ENCODE data around the gene AP1AR.

DNA sequence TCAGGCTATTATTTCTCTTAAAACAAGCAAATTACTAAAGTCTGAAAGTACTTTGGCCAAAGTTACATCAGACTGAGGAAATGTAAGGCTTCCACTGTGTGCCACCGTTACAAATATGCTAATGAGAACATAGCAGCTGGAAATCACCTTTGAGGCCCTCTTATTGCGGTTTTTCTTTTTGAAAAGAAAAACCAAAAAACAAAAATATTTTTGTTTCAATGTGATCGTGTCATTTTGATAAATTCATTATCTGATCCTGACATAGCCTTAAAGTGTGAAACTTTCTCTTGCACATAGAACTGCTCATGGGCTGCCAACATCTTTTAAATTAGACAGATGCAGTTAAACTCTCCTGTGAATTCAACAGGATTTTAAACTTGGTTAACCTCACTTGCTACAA lies 56.9 kb downstream of the AP1AR start:
- TF ChIP-seq JUN (IDR thresholded peaks at IDR 0.05) = no peak
- TF ChIP-seq RAD21 (conservative IDR thresholded peaks at IDR 0.05 in 1 of 2, IDR thresholded peaks at IDR 0.05 in 1 of 2) = no peak
- TF ChIP-seq CEBPB (IDR thresholded peaks at IDR 0.05) = no peak
- TF ChIP-seq, protein P1, sequence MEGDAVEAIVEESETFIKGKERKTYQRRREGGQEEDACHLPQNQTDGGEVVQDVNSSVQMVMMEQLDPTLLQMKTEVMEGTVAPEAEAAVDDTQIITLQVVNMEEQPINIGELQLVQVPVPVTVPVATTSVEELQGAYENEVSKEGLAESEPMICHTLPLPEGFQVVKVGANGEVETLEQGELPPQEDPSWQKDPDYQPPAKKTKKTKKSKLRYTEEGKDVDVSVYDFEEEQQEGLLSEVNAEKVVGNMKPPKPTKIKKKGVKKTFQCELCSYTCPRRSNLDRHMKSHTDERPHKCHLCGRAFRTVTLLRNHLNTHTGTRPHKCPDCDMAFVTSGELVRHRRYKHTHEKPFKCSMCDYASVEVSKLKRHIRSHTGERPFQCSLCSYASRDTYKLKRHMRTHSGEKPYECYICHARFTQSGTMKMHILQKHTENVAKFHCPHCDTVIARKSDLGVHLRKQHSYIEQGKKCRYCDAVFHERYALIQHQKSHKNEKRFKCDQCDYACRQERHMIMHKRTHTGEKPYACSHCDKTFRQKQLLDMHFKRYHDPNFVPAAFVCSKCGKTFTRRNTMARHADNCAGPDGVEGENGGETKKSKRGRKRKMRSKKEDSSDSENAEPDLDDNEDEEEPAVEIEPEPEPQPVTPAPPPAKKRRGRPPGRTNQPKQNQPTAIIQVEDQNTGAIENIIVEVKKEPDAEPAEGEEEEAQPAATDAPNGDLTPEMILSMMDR (IDR thresholded peaks at IDR 0.05) = no peak
- TF ChIP-seq, protein P2, sequence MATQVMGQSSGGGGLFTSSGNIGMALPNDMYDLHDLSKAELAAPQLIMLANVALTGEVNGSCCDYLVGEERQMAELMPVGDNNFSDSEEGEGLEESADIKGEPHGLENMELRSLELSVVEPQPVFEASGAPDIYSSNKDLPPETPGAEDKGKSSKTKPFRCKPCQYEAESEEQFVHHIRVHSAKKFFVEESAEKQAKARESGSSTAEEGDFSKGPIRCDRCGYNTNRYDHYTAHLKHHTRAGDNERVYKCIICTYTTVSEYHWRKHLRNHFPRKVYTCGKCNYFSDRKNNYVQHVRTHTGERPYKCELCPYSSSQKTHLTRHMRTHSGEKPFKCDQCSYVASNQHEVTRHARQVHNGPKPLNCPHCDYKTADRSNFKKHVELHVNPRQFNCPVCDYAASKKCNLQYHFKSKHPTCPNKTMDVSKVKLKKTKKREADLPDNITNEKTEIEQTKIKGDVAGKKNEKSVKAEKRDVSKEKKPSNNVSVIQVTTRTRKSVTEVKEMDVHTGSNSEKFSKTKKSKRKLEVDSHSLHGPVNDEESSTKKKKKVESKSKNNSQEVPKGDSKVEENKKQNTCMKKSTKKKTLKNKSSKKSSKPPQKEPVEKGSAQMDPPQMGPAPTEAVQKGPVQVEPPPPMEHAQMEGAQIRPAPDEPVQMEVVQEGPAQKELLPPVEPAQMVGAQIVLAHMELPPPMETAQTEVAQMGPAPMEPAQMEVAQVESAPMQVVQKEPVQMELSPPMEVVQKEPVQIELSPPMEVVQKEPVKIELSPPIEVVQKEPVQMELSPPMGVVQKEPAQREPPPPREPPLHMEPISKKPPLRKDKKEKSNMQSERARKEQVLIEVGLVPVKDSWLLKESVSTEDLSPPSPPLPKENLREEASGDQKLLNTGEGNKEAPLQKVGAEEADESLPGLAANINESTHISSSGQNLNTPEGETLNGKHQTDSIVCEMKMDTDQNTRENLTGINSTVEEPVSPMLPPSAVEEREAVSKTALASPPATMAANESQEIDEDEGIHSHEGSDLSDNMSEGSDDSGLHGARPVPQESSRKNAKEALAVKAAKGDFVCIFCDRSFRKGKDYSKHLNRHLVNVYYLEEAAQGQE (IDR thresholded peaks at IDR 0.05) = no peak
- TF ChIP-seq EP300 (IDR thresholded peaks at IDR 0.05) = no peak
- TF ChIP-seq POLR2A (IDR thresholded peaks at IDR 0.05; ENCODE audit: low read length) = no peak
